H9 (cell line): Measurements from ENCODE around the gene CDH16. TPM values are rescaled to one million over a fixed set of nuclear protein-coding genes. Genes with fewer than 3 reads are reported as not detected.

Experiments used
- DNase-seq: peaks from one replicate; pipeline ENCODE4 v3.0.0-alpha.2; 2017
- H2AFZ ChIP-seq: one replicate; pipeline ENCODE4 v1.6.1; 2013; ENCODE audit warnings: mild to moderate bottlenecking, low read length, control low read depth, moderate library complexity
- H2AK5ac ChIP-seq: 2 replicates; pipeline ENCODE4 v1.6.1; 2013; ENCODE audit warnings: low read length, control low read depth, mixed read lengths; ENCODE audit not compliant: insufficient read length
- H2BK120ac ChIP-seq: one replicate; pipeline ENCODE4 v1.6.1; 2013; ENCODE audit warnings: low read depth, mild to moderate bottlenecking, low read length, control low read depth, inconsistent platforms; ENCODE audit not compliant: poor library complexity, severe bottlenecking
- H2BK12ac ChIP-seq: 2 replicates; pipeline ENCODE4 v1.6.1; 2013; ENCODE audit warnings: low read length, control low read depth, mixed read lengths, low read depth; ENCODE audit not compliant: insufficient read length
- H2BK15ac ChIP-seq: 2 replicates; pipeline ENCODE4 v1.6.1; 2013; ENCODE audit warnings: low read depth, low read length, control low read depth
- H2BK20ac ChIP-seq: one replicate; pipeline ENCODE4 v1.6.1; 2013; ENCODE audit warnings: low read depth, mild to moderate bottlenecking, low read length, control low read depth, inconsistent platforms; ENCODE audit not compliant: poor library complexity, severe bottlenecking
- H2BK5ac ChIP-seq: 2 replicates; pipeline ENCODE4 v1.6.1; 2013; ENCODE audit warnings: low read length, control low read depth, mixed read lengths; ENCODE audit not compliant: insufficient read length
- H3K14ac ChIP-seq: 2 replicates; pipeline ENCODE4 v1.6.1; 2013; ENCODE audit warnings: low read length, control low read depth; ENCODE audit not compliant: insufficient read depth
- H3K18ac ChIP-seq: 2 replicates; pipeline ENCODE4 v1.6.1; 2013; ENCODE audit warnings: low read depth, mild to moderate bottlenecking, mixed read lengths, low read length, control low read depth; ENCODE audit not compliant: insufficient read length
- H3K23ac ChIP-seq: 2 replicates; pipeline ENCODE4 v1.6.1; 2013; ENCODE audit warnings: low read length, control low read depth, mixed read lengths, low read depth; ENCODE audit not compliant: insufficient read length
- H3K23me2 ChIP-seq: 2 replicates; pipeline ENCODE4 v1.6.1; 2013; ENCODE audit warnings: low read depth, mild to moderate bottlenecking, mixed read lengths, low read length, control low read depth; ENCODE audit not compliant: insufficient read length, poor library complexity, severe bottlenecking
- H3K27ac ChIP-seq: 2 replicates; pipeline ENCODE4 v1.5.1; 2013; ENCODE audit warnings: low read length, control low read depth, mixed read lengths, low read depth; ENCODE audit not compliant: insufficient read length
- H3K27me3 ChIP-seq: 2 replicates; pipeline ENCODE4 v1.6.1; 2013; ENCODE audit warnings: low read length, control low read depth, inconsistent platforms; ENCODE audit not compliant: insufficient read depth
- H3K4ac ChIP-seq: 2 replicates; pipeline ENCODE4 v1.6.1; 2013; ENCODE audit warnings: low read depth, mild to moderate bottlenecking, control low read depth, inconsistent platforms, low read length, moderate library complexity
- H3K4me1 ChIP-seq: 2 replicates; pipeline ENCODE4 v1.6.1; 2013; ENCODE audit warnings: low read length, control low read depth, inconsistent platforms; ENCODE audit not compliant: insufficient read depth
- H3K4me2 ChIP-seq: 2 replicates; pipeline ENCODE4 v1.6.1; 2013; ENCODE audit warnings: low read length, control low read depth, mixed read lengths; ENCODE audit not compliant: insufficient read length, insufficient read depth
- H3K56ac ChIP-seq: 2 replicates; pipeline ENCODE4 v1.6.1; 2013; ENCODE audit warnings: low read depth, mild to moderate bottlenecking, mixed read lengths, low read length, control low read depth; ENCODE audit not compliant: insufficient read length
- H3K79me1 ChIP-seq: 2 replicates; pipeline ENCODE4 v1.6.1; 2013; ENCODE audit warnings: low read depth, mild to moderate bottlenecking, moderate library complexity, low read length, control low read depth, inconsistent platforms; ENCODE audit not compliant: insufficient read depth, poor library complexity, severe bottlenecking
- H3K79me2 ChIP-seq: 2 replicates; pipeline ENCODE4 v1.6.1; 2013; ENCODE audit warnings: low read length, control low read depth, inconsistent platforms; ENCODE audit not compliant: insufficient read depth
- H3K9ac ChIP-seq: 2 replicates; pipeline ENCODE4 v1.6.1; 2013; ENCODE audit warnings: low read length, control low read depth, mixed read lengths; ENCODE audit not compliant: insufficient read length; ENCODE audit errors: extremely low read depth
- H3K9me3 ChIP-seq: one replicate; pipeline ENCODE4 v1.6.1; 2013; ENCODE audit warnings: low read depth, low read length, inconsistent platforms; ENCODE audit not compliant: control insufficient read depth
- H3T11ph ChIP-seq: one replicate; pipeline ENCODE4 v1.6.1; 2013; ENCODE audit warnings: mild to moderate bottlenecking, low read length, control low read depth, inconsistent platforms
- H4K20me1 ChIP-seq: one replicate; pipeline ENCODE4 v1.6.1; 2013; ENCODE audit not compliant: control insufficient read depth, insufficient read length, insufficient read depth
- H4K5ac ChIP-seq: 2 replicates; pipeline ENCODE4 v1.6.1; 2013; ENCODE audit warnings: low read depth, mild to moderate bottlenecking, mixed read lengths, low read length, control low read depth; ENCODE audit not compliant: insufficient read length
- H4K8ac ChIP-seq: replicated peaks from 2 replicates; pipeline ENCODE4 v1.6.1; 2013; ENCODE audit warnings: low read length, control low read depth, mixed read lengths, low read depth; ENCODE audit not compliant: insufficient read length
- H4K91ac ChIP-seq: 2 replicates; pipeline ENCODE4 v1.6.1; 2013; ENCODE audit warnings: low read depth, mild to moderate bottlenecking, moderate library complexity, mixed read lengths, low read length, control low read depth; ENCODE audit not compliant: insufficient read length
- H3K27ac Mint-ChIP-seq, 3 experiments: 2 replicates in 2 of 3; 3 replicates in 1 of 3; pipeline ENCODE4 v1.8.0; 2020 to 2021; ENCODE audit warnings: mixed read lengths in 3 of 3, mild to moderate bottlenecking in 1 of 3, moderate library complexity in 1 of 3
- H3K27me3 Mint-ChIP-seq: 2 replicates; pipeline ENCODE4 v1.8.0; 2021; ENCODE audit warnings: low read depth, mild to moderate bottlenecking, moderate library complexity, mixed read lengths
- H3K36me3 Mint-ChIP-seq, 3 experiments: 2 replicates in 2 of 3; 3 replicates in 1 of 3; pipeline ENCODE4 v1.8.0; 2020 to 2021; ENCODE audit warnings: low read depth in 3 of 3, mixed read lengths in 3 of 3; ENCODE audit not compliant: insufficient read depth in 1 of 3
- H3K4me1 Mint-ChIP-seq, 2 experiments: 2 replicates each; pipeline ENCODE4 v1.8.0; 2020; ENCODE audit warnings: mixed read lengths in 2 of 2
- H3K4me3 Mint-ChIP-seq, 2 experiments: 2 replicates in 1 of 2; 3 replicates in 1 of 2; pipeline ENCODE4 v1.8.0; 2020 to 2021; ENCODE audit warnings: mild to moderate bottlenecking in 2 of 2, mixed read lengths in 2 of 2, moderate library complexity in 1 of 2
- H3K9me3 Mint-ChIP-seq, 2 experiments: 2 replicates in 1 of 2; 3 replicates in 1 of 2; pipeline ENCODE4 v1.8.0; 2020; ENCODE audit warnings: mild to moderate bottlenecking in 2 of 2, mixed read lengths in 2 of 2, moderate library complexity in 1 of 2
- WGBS: extraction: QIAGEN DNeasy Blood & Tissue Kit; methylation state at CpG from one replicate; pipeline ENCODE4 v1.1.7; 2013; ENCODE audit warnings: missing lambda C conversion rate, low lambda C conversion rate, mixed read lengths; ENCODE audit not compliant: insufficient read length; ENCODE audit errors: extremely low coverage; 5-methylcytosine and 5-hydroxymethylcytosine counted together
- total RNA-seq: library from RNA; stranded (reverse); gene quantifications from 2 replicates; pipeline ENCODE4 v1.2.1, GENCODE V29; 2021
- TF ChIP-seq, protein P1 (sequence below): fragments of 200-600 bp; sonication (generic); conservative IDR thresholded peaks from 3 replicates; pipeline ENCODE4 v1.8.0; 2021; ENCODE audit warnings: antibody characterized with exemption, mild to moderate bottlenecking

Gene CDH16
- total RNA-seq, 1 experiment from 2014 or later: not detected

DNA sequence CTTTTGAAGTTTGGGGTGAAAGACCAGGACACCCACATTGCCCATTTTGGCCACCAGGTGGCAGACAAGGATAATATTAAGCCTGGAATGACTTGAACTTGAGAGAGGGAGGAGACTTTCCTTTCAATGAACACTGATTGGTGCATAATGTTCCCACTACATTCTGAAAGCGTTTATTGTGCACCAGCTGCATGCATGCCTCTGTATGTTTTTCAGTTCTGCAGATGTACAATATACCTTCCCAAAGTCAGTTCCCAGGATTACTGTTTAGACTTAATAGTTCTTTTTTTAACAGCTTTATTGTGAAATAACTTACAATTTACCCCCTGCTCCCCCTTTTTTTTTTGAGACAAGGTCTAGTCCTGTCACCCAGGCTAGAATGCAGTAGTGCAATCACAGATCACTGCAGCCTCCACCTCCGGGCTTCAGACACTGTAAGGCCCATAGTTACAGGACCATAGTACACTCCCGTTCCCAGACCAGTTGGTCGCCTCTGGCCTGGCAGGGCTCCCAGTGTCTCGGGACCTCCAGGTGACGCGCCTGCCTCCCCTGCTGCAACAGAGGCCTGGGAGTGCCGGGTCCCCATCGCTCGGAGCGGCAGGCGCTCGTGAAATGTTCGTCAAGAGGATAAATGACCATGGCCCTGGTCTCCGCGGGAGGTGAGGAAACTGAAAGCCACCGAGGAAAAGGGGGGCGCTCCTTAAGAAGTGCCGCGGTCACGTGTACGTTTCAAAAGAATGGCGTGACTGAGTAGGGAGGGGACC, 28.8 kb upstream of the CDH16 start:
- H3K56ac ChIP-seq: no peak overlapping the region
- no peak overlapping the region for H2AK5ac ChIP-seq
- no peaks in the 10 kb centered on the region for H3K4me1 ChIP-seq
- H3K9me3 ChIP-seq: no peaks in the 10 kb centered on the region
- H2BK15ac ChIP-seq: no peak overlapping the region
- H3K27ac ChIP-seq: no peak overlapping the region
- H4K5ac ChIP-seq: no peak overlapping the region
- H2BK5ac ChIP-seq: no peak overlapping the region
- no peak overlapping the region for H2BK20ac ChIP-seq
- H3K23me2 ChIP-seq: no peaks in the 10 kb centered on the region
- H2BK12ac ChIP-seq: no peak overlapping the region
- TF ChIP-seq, protein P1, sequence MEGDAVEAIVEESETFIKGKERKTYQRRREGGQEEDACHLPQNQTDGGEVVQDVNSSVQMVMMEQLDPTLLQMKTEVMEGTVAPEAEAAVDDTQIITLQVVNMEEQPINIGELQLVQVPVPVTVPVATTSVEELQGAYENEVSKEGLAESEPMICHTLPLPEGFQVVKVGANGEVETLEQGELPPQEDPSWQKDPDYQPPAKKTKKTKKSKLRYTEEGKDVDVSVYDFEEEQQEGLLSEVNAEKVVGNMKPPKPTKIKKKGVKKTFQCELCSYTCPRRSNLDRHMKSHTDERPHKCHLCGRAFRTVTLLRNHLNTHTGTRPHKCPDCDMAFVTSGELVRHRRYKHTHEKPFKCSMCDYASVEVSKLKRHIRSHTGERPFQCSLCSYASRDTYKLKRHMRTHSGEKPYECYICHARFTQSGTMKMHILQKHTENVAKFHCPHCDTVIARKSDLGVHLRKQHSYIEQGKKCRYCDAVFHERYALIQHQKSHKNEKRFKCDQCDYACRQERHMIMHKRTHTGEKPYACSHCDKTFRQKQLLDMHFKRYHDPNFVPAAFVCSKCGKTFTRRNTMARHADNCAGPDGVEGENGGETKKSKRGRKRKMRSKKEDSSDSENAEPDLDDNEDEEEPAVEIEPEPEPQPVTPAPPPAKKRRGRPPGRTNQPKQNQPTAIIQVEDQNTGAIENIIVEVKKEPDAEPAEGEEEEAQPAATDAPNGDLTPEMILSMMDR: peak; percentile 92
- no peaks in the 10 kb centered on the region for H4K20me1 ChIP-seq
- Mint-ChIP-seq H3K9me3 (peaks cover 6 to 8% of the 10 kb centered on the region in 2 experiments; a peak in 3 of 5 replicates), H3K4me3 (no peak overlapping the region; a peak in 1 of 5 replicates), H3K4me1 (peaks cover 2 to 4% of the 10 kb centered on the region in 2 experiments; a peak in 2 of 4 replicates), H3K27me3 (peaks cover 5% of the 10 kb centered on the region), H3K36me3 (peaks cover 7 to 19% (median 16%) of the 10 kb centered on the region in 3 experiments; a peak in 6 of 7 replicates), H3K27ac (no peak overlapping the region)
- WGBS: no CpG with 5 or more reads among the region's 23 CpGs
- H3K27me3 ChIP-seq: peaks cover 14% of the 10 kb centered on the region; the same call in 1 of the 2 replicates
- H4K91ac ChIP-seq: no peak overlapping the region
- peak; percentile 82 for DNase-seq
- no peak overlapping the region for H3K23ac ChIP-seq
- no peak overlapping the region for H4K8ac ChIP-seq
- H3K79me2 ChIP-seq: no peaks in the 10 kb centered on the region
- H3K9ac ChIP-seq: no peak overlapping the region
- H3K79me1 ChIP-seq: no peaks in the 10 kb centered on the region
- no peak overlapping the region for H2BK120ac ChIP-seq
- H3K18ac ChIP-seq: no peak overlapping the region
- H3T11ph ChIP-seq: no peak overlapping the region
- H3K4me2 ChIP-seq: peak overlapping the region; percentile 21
- H2AFZ ChIP-seq: no peak overlapping the region
- H3K4ac ChIP-seq: no peak overlapping the region
- H3K14ac ChIP-seq: no peak overlapping the region
